Peyer's patch (tissue), 4 donors: ENCODE results near the gene DDX41. TPM values are rescaled to one million over a fixed set of nuclear protein-coding genes. Genes with fewer than 3 reads are reported as not detected.

Experiments used
- DNase-seq, 3 donors: peaks; one replicate each; pipeline ENCODE4 v3.0.0-alpha.2; 2017 to 2019
- H3K27ac ChIP-seq, 4 donors: fragments of 200-600 bp; sonication (generic); one replicate each; pipeline ENCODE4 v1.5.1; 2016 to 2019
- H3K27me3 ChIP-seq, 2 donors: fragments of 200-600 bp; sonication (generic); one replicate each; pipeline ENCODE4 v1.5.1; 2019
- H3K36me3 ChIP-seq, 3 donors: fragments of 200-600 bp; sonication (generic); one replicate each; pipeline ENCODE4 v1.5.1; 2016 to 2019
- H3K4me1 ChIP-seq, 4 donors: fragments of 200-600 bp; sonication (generic); one replicate each; pipeline ENCODE4 v1.5.1; 2016 to 2019
- H3K4me3 ChIP-seq, 4 donors: fragments of 200-600 bp; sonication (generic); 1 replicate in 3 of 4; 2 replicates in 1 of 4; pipeline ENCODE4 v1.5.1; 2016 to 2019; ENCODE audit warnings: mild to moderate bottlenecking in 1 of 4
- H3K9me3 ChIP-seq, 4 donors: fragments of 200-600 bp; sonication (generic); one replicate each; pipeline ENCODE4 v1.5.1; 2016 to 2019; ENCODE audit warnings: mild to moderate bottlenecking in 1 of 4
- CTCF ChIP-seq, 6 experiments: fragments of 450-650 bp in 4 of 6; fragments of 200-600 bp in 2 of 6; sonication (generic) in 1 of 6; IDR thresholded peaks; one replicate each; pipeline ENCODE4 v1.5.1; 2017 to 2019; ENCODE audit warnings: antibody characterized with exemption in 6 of 6, mild to moderate bottlenecking in 3 of 6, moderate library complexity in 1 of 6
- POLR2A ChIP-seq, 2 donors: fragments of 450-650 bp; IDR thresholded peaks; one replicate each; pipeline ENCODE4 v1.5.1; 2017; ENCODE audit warnings: antibody characterized with exemption in 2 of 2, mild to moderate bottlenecking in 2 of 2, moderate library complexity in 2 of 2
- total RNA-seq, 4 donors: library from RNA; depleted of rRNA; stranded (reverse); fragments of >200 nt; gene quantifications; one replicate each; pipeline ENCODE4 v1.1.0, GENCODE V29; 2016

DDX41 gene
- total RNA-seq, 4 donors from 2014 or later, result 103 to 168 (median 118) TPM

DNA sequence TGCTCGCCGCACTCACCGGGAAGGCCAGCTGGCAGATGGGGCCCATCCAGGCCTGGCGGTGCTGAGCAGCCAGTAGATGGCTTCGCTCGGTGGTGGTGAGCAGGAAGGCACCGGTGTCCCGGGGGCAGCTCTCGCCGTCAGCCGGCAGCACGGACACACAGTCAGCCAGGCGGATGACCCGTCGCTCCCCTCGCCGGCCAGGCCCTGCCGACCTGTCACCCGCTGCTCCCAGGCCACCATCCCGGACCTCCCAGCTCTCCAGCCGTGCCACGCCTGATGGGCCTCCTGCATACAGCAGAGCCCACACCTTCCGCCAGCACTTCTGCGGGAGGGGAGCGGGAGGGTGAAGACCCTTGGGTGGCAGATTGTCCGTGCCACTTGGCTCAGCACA is 8.5 kb downstream of the DDX41 start:
- TF ChIP-seq CTCF (IDR thresholded peaks at IDR 0.05) (no peak), POLR2A (IDR thresholded peaks at IDR 0.05) (no peak)
- peak overlapping the region; percentile 57 to 92 (median 68) for H3K27ac ChIP-seq
- DNase-seq, result no peak
- H3K36me3 ChIP-seq, result peaks cover 0 to 29% (median 0%) of the 10 kb centered on the region in 3 donors
- peak overlapping the region; percentile 2 to 57 (median 44) for H3K4me3 ChIP-seq
- H3K9me3 ChIP-seq, result no peaks in the 10 kb centered on the region
- H3K27me3 ChIP-seq, result no peaks in the 10 kb centered on the region
- peaks cover 0 to 13% (median 1%) of the 10 kb centered on the region in 4 donors for H3K4me1 ChIP-seq

- Histone ChIP-seq H3K9me3 (no peaks in the 10 kb centered on the region), H3K4me3 (peak overlapping the region in 3 of 4 donors; percentile 2 to 57 (median 47))
Observed at GRCh38 chr5:177507596-177508220, 9.1 kb downstream of the DDX41 start.

DNA sequence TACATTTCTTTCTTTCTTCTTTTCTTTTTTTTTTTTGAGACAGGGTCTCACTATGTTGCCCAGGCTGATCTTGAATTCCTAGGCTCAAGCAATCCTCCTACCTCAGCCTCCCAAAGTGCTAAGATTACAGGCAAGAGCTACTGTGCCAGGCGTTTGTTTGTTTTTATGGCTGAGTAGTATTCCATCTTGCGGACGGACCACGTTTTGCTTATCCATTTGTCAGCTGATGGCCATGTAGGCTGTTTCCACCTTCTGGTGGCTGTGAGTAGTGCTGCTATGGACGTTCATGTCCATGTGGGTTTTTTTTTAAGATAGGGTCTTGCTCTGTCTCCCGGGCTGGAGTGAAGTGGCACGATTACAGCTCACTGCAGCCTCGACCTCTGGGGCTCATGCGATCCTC is 9.6 kb downstream of the DDX41 start:
- no peak for DNase-seq
- Histone ChIP-seq H3K4me3 (no peak overlapping the region), H3K9me3 (no peaks in the 10 kb centered on the region), H3K4me1 (peaks cover 0 to 13% (median 4%) of the 10 kb centered on the region in 4 donors), H3K27me3 (no peaks in the 10 kb centered on the region), H3K27ac (peak overlapping the region in 1 of 4 donors; percentile 92), H3K36me3 (peaks cover 0 to 18% (median 0%) of the 10 kb centered on the region in 3 donors)
- TF ChIP-seq POLR2A (IDR thresholded peaks at IDR 0.05) (no peak), CTCF (IDR thresholded peaks at IDR 0.05) (peak in 1 of 6 experiments; percentile 7)

More at GRCh38 chr5:177507596-177508220, 9.1 kb downstream of the DDX41 start:
- H3K36me3 ChIP-seq, result peaks cover 0 to 24% (median 0%) of the 10 kb centered on the region in 3 donors
- TF ChIP-seq CTCF (IDR thresholded peaks at IDR 0.05), result no peak
- TF ChIP-seq POLR2A (IDR thresholded peaks at IDR 0.05), result no peak
- H3K4me1 ChIP-seq, result peaks cover 0 to 13% (median 2%) of the 10 kb centered on the region in 4 donors
- no peaks in the 10 kb centered on the region for H3K27me3 ChIP-seq
- DNase-seq, result no peak
- peak overlapping the region in 1 of 4 donors; percentile 92 for H3K27ac ChIP-seq

GRCh38 chr5:177505075-177505474 is 11.7 kb downstream of the DDX41 start:
- H3K36me3 ChIP-seq, result no peaks in the 10 kb centered on the region
- H3K27ac ChIP-seq, result no peak overlapping the region
- peaks cover 0 to 10% (median 7%) of the 10 kb centered on the region in 4 donors for H3K4me1 ChIP-seq
- TF ChIP-seq CTCF (IDR thresholded peaks at IDR 0.05), result no peak
- no peak for TF ChIP-seq POLR2A (IDR thresholded peaks at IDR 0.05)
- no peaks in the 10 kb centered on the region for H3K27me3 ChIP-seq
- no peak for DNase-seq
- H3K9me3 ChIP-seq, result no peaks in the 10 kb centered on the region
- H3K4me3 ChIP-seq, result no peak overlapping the region

DNA sequence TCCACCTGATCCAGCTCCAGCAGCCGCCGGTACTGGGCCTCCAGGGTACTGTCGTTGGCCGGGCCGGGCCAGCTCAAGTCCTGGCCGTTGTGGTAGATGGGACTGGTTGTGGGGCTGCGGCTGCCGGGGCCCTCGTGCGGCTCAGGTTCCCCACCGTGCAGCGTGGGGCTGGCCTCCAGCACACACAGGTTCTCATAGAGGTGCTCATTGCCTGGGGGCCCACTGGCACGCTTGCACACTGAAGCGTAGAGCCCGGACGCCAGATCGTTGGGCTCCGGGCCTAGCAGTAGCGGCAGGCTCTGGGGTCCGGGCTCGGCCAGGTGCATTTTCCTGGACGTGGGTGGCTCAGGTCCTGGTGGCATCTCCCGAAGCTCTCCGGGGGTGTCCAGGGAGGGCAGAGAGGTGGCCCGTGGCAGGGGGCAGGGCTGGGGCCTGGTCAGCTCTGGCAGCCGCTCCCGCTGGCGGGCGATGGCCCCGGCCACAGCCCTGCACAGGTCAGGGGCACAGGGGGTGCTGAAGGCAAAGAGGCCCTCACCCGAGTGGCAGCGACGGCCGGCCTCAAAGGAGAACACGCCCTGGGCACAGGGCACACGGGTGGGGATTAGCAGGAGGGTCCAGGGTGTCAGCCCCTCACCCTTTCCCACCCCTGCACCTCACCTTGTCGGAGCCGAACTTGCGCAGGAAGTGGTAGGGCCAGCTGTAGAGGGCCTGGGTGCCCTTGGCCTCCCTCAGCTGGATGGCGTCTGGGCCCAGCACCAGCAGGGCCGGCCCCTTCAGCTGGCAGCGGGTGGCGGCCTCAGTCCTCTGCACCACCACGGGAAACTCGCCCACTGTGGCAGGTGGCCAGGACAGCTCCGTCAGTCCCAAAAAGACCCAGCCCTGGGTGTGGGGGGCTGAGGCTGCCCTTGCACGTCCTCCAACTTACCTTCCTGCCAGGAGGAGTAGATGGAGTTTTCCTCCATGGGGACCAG is 12.4 kb downstream of the DDX41 start:
- peaks cover 0 to 10% (median 7%) of the 10 kb centered on the region in 4 donors for H3K4me1 ChIP-seq
- DNase-seq, result no peak
- no peak overlapping the region for H3K4me3 ChIP-seq
- no peak for TF ChIP-seq POLR2A (IDR thresholded peaks at IDR 0.05)
- no peak for TF ChIP-seq CTCF (IDR thresholded peaks at IDR 0.05)
- H3K27ac ChIP-seq, result no peak overlapping the region
- no peaks in the 10 kb centered on the region for H3K36me3 ChIP-seq
- no peaks in the 10 kb centered on the region for H3K27me3 ChIP-seq
- no peaks in the 10 kb centered on the region for H3K9me3 ChIP-seq
